HG03575 (cell line): ENCODE data around the gene CLN6.

ENCODE experiments used
- ATAC-seq: cut with Tn5 transposase; IDR thresholded peaks from one replicate; pipeline ENCODE4 v1.9.1; 2021; ENCODE audit not compliant: unreplicated experiment, insufficient number of reproducible peaks, low FRiP score; ENCODE audit errors: extremely low read depth

Gene CLN6

DNA sequence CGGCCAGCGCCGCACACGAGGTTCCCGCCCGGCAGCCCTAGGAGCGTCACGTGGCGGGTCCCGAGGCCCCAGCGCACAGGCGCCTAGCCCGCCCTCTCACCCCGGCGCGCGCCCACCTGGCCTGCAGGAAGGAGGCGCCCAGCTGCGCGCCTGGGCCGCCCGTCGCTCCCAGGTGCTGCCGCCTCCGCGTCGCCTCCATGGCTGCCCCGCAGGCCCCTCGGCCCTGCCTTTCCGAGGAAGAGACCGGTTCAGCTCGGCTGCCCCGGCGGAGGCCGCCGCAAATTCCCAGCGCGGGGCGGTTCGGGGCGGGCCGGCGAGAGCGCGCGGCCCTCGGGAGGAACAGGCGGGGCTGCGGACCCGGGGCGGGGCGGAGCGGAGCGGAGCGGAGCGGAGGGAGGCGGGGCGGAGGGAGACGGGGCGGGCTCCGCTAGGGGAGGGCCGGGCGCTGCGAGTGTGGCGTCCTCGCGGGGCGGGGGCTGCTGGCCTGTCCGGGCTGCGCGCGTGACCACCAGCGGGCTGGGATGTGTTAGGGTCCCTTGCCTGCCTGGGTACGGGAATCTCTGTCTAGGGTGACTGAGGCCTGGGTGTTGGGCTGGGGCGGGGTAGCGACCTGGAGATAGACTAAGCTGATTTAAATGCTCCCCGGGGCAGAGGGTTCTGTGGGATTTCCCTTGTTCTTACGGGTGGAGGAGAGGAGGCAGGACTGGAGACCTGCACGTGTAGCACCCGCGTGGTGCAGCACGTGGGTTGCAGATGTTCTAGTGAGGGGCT, at the start of gene CLN6:
Gene CLN6 (minus strand): TSS at position 343 of the 771 bp plus-strand sequence. CDS start 144 bp downstream, at position 199.
- no peak for ATAC-seq

DNA sequence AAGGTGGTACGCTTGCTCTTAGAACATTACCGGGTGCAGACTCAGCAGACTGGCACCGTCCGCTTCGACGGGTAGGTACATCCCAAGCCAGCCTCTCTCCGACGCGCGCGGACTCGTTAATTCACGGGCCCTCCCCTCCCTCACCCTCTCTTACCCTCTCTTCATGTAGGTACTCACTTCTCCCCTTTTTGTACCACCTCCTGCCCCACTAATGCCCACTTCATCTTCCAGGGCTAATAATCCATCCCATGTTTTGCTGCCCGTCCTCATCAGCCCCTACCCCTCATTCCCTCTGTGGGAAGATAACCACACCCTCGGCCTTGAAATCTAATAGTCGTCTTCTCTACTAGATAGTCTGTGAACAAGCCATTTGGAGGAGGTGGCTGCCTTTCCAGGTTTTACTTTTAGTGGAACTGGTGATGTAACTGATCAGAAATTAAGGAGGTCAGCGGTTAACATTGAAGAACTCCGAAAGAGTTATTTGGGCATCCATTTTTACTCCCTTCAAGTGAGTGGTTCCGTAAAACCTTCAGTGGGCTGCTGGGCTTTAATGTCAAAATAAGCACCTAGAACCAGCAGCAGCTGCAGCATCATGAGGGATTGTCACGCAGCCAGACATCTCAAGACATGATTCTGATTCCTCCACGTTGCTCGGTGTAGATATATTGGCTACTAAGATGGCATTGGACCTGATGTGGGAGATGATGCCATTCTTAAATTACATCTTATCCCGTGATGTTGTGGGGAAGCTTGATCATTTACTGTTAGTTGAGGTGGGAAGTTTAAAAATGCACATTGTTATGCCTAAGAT, 49.3 kb upstream of the CLN6 start:
- ATAC-seq, result no peak

DNA sequence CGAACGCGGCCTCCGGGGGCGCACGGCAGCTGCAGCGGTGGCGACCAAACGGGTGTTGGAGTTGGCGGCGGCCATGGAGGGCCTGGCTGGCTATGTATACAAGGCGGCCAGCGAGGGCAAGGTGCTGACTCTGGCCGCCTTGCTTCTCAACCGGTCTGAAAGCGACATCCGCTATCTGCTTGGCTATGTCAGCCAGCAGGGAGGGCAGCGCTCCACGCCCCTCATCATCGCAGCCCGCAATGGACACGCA, 48.7 kb upstream of the CLN6 start:
- ATAC-seq, result no peak

DNA sequence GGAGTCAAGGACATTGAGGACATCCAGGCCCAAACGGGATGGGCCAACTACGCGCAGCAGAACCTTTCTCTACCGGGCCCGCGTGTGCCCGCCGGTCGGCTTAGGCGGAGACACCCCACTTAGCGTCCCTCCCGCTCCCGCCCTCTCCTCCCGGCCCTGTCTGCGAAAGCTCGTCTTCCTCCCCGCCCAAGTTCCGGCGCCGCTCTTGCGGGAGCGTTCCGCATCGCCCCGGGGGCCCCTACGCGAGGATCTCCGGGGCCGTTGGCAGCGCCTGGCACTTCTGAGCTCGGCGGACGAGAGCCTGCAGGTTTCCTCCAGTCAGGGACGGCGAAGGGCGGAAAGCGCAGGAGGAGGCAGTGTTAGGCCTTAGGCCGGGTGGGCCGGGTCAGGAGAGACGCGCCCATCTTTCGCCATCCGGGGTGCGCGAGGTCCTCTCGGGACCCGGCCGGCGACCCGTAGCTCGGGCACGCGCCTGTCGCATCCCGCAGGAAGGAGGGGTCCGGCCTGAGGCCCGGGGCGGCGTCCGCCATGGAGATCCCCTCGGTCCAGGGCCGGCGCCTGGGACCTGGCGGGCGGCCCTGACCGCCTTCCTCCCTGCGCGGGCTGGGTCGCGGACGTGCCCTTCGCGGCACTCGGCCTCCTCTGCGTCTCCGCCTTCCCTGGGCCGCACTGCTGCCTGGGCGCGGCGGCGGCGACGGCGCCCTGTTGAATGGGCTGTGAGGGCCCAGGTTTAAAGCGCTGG, 48.2 kb upstream of the CLN6 start, which contains the start of gene FEM1B:
Gene FEM1B (plus strand): TSS at position 143 of the 742 bp plus-strand sequence. CDS start 673 bp downstream, outside the sequence.
- no peak for ATAC-seq

DNA sequence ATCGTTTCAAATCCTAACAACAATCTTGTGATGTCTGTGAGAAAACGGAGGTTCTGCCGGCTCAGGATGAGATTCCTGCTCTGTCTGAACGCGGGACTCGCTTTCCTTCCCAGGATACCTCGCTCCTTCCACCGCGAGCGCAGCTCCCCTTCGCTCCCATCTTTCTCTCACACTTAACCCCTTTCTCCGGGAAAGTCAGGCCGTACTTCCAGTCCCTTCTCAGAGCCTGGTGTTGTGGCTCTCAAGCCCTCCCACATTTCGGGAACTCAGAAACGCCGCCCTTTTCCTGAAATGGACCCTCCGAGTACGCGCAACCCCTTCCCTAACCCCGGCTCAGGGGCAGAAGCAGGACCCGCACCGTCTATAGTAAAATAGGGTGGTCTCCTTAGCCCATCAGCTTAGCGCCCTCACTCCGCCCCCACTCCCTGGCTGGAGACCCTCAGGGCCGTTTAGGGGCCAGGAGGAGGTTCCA, 47.6 kb upstream of the CLN6 start:
- ATAC-seq, result no peak

DNA sequence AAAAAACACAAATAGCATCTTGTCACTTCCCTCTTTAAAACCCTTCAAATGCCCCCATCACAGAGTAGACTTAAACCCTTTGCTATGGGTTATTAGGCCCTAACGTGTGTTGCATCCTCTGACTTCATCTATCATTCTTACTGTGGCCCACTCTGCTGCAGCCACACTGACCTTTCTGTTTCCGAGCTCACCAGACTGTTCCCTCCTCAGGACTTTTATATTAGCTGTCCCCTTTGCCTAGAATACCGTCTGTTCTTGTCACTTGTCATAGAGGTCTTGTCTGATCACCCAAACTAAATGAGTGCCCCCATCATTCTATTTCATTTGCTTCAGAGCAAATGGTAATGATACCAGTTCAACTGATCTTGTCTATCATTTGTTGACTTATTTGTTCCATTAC, 47.1 kb upstream of the CLN6 start:
- ATAC-seq, result no peak

DNA sequence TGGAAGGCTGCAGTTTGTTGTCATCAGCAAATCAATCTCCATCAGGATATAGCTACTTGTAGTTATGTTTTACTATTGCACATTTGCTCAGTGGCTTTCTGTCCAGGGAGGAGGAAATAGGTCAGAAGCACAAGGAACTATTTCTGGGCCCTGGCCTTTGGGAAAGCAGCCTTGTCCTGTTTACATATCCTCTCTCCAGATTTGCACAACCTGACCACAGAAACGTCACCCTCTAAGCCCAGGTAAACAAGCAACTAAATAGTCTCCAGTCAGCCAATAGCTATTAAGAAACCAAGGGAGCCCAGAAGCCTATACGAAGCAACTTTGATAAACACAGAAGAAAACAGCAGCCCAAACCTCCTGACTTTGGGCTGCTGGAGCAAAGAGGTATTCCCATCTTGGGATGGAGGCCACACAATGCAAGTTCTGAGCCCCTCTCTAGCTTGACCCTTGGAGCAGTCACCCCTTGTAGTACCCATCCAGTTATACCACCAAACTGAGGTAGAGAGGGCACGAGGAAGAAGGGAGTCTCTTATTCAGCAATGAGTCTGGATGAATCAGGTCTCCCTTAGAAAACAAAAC, 45.7 kb upstream of the CLN6 start:
- no peak for ATAC-seq

DNA sequence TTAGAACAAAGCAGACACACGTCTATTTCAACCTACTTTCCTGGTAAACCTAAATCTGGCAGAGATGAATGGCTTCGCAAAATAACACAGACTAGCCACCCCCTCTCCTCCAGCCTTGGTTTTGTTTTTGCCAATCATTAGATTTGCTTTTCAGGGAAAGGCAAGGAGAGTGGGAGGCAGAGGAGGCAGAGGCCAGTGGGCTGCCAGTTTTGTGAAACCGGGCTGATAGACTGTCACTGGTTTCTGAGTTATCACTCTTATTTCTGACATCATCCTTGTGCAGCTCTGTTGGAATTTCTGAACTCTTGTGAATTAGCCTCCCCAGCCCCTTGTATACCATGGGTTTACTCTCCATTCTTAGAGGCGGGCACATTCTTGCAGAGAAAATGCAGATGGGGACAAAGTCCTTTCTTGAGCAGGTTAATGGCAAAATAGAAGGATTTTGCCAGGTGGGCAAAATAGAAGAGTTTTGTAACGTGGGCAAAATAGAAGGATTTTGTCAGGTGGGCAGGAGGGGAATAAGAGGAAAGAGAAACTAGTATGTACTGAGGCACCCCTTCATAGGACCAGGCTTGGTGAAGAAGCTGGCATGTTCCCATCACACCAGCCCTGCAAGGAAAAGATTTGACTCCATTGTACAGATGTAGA, 44.8 kb upstream of the CLN6 start:
- no peak for ATAC-seq

DNA sequence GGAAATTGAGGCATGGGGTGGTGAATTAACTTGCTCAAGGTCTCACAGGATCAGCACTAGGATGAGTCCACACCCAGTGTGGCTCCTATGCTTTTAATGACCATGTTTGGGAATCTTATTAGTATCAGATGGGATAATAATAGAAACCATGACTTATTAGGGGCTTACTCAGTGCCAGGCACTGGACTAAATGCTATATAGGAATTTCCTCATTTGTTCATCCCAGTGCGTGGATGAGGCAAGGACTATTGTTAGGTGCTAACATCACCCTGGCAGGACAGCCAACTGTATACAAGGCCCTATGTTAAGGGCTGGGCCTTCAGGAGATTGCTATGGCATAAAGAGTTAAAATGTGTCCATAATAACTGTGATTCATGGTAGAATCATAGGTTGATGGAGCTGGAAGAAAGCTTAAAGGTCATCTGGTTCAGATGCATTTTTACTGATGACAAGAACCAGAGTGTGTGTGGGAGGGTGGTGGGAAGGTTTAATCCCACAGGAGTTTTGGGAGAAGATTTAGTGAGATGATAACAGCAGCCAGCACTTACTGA, 43.3 kb upstream of the CLN6 start:
- ATAC-seq, result no peak

DNA sequence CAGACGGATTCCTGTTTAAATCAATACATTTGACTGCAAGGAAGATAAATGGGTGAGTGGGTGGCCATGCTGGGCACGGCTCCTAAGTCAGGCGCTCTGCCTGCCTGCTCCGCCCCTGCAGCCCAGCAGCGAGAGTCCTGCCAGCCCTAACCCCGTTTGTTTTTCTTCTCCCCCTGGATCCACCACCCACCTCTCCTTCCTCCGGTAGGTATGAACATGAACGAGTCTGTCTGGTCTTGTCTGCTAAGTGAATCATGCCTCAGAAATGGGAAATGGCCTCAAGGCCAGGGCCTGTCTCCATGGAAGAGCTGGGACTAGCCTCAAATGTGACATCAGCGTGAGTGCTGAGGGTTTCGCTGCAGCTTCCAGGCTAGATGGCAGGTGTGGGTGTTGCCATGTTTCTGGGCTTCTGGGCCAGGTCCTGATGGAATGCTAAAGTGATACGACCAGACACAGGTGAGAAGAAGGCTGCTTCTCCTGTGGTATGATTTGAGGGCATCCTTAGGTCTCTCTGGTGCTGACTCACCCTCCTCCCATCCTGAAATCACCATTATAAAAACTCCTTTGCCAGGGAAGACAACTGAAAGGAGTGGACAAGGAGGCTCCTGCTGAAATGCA, 42.4 kb upstream of the CLN6 start:
- ATAC-seq, result no peak

DNA sequence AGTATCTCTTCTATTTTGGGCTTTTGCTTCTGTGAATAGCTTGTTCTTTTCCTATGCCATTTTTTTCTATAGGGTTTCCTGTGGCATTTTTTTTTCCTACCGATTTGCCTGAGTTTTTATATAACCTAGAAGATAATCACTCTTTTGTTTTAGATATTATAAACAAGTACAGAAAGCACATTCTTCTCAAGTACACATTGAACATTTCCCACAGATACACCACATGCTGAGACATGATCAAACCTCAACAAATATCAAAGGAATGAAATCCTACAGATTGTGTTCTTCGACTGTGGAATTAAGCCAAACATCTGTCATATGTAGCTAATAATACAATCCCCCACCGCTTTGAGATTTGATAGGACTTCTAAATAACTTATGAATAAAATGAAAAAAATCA, 38.9 kb upstream of the CLN6 start:
- no peak for ATAC-seq

DNA sequence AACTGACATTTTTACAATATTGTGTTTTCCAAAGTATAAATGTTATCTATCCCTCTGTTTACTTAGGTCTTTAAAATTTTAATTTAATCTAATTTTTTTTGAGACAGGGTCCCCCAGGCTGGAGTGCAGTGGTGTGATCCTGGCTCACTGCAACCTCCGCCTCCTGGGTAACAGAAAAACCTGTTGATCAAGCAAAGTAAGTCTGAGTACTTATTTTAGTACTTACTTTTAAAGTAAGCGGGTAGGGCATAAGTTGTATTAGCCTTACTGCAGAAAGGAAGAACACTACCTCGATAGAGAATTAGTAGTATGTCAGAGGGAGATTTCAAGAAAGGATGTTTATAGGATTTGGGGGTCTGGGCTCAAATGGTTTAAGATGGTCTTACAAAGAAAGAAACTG, 36.1 kb upstream of the CLN6 start:
- no peak for ATAC-seq

DNA sequence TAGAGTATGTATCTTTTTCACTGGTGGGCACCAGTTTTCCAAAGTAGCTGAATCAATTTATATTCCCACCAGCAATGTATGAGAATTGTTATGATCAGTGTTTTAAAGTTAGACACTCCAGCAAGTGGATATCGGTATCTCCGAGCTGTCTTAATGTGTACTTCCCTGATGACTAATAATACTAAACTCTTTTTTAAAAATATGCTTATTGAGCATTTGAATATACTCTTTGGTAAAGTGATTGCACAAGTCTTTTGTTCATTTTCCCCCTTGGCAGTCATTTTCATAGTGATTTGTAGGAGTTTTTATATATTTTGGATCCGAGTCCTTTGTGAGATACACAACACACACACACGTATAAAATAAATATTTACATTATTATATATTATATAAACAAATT, 35.6 kb upstream of the CLN6 start:
- no peak for ATAC-seq

DNA sequence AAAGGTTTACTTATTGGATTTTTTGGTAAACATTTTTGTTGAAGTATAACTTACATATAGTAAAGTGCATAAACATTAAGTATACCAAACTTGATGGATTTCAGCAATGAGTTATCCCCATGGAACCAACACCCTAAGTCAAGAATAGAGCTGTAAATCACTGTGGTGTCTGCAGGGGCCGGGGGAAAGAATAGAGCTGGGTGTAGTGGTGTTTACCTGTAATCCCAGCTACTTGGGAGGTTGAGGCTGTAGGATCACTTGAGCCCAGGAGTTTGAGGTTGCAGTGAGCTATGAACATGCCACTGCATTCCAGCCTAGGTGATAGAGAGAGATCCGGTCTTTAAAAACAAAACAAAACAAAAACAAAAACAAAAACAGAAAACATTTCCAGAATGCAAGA, 34.8 kb upstream of the CLN6 start:
- no peak for ATAC-seq

DNA sequence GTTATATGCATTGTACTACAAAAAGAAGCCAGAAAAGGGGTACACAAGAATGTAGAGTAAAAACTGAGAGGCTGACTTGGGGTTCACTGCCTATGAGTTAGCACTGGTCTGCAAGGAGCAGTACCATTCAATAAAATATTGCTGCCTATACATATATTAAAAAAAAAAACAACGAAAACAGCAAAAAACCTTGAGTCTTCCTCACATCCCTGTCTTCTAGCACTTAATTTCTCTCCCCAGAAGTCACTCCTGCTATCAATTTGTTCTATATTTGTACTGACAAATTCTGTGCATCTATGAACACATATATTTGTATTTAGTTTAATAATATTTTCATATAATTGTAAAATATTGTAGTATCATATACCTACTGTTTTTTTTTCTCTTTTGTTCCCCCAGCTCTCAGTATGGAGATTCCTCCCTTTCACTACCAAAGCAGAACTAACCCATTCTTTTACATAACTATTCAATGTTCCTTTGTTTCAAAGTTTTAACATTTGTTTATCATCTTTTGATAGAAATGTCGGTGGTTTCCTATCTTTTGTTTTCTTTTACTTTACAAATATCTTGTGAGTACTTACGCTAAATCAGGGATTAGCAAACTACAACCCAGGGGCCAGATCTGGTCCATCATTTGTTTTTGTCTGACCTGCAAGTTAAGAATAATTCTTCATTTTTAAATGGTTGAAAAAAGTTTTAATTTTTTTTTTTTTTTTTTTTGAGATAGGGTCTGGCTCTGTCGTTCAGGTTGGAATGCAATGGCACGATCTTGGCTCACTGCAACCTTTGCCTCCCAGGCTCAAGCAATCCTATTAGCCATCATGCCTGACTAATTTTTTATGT, 33.2 kb upstream of the CLN6 start:
- ATAC-seq, result no peak

DNA sequence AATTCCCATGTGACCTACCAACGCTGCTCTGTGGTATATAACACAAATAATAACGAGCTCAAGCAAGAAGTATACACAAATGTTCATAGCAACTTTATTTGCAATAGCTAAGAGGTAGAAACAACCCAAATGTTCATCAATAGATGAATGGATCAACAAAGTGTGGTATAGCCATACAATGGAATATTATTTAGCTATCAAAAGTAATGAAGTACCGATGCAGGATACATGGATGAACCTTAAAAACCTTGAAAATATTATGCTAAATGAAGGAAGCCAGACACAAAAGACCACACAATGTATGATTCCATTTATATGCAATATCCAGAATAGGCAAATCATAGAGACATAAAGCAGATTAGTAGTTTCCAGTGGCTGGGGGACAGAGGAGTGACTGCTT, 32.5 kb upstream of the CLN6 start:
- no peak for ATAC-seq

DNA sequence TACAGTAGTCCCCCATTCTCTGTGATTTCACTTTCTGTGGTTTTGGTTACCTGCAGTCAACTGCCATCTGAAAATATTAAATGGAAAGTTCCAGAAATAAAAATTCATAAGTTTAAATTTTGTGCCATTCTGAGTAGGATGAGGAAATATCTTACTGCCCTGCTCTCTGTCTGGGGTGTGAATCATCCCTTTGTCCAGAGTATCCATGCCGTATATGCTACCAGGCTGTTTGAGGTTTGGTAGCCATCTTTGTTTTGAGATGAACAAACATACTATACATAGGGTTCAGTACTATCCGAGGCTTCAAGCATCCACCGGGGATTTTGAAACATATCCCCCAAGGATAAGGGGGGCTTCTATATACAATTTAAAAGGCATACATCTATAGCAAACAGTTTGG, 31.7 kb upstream of the CLN6 start:
- no peak for ATAC-seq

DNA sequence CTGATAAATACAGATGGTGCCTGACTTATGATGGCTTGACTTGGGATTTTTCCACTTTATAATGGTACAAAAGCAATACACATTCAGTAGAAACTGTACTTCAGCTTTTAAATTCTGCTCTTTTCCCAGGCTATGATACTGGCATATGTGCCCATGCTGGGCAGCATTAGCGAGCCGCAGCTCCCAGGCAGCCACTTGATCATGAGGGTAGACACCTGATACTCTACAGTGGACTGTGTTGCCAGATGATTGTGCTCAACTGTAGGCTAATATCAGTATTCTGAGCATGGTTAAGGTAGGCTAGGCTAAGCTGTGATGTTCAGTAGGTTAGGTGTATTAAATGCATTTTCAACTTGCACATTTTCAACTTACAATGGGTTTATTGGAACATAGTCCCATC, 30.4 kb upstream of the CLN6 start:
- ATAC-seq, result no peak
